NK-92 (cell line): ENCODE data around the gene COL5A1.
"Not testable (repeated sequence)": the region's sequence is repeated elsewhere in the genome, so short reads cannot be mapped to it uniquely, and the experiment has no call there.

Experiments used
- DNase-seq: peaks from one replicate; lab custom pipeline; 2025; ENCODE audit not compliant: unreplicated experiment; lab: John Stamatoyannopoulos, UW

COL5A1 gene

DNA sequence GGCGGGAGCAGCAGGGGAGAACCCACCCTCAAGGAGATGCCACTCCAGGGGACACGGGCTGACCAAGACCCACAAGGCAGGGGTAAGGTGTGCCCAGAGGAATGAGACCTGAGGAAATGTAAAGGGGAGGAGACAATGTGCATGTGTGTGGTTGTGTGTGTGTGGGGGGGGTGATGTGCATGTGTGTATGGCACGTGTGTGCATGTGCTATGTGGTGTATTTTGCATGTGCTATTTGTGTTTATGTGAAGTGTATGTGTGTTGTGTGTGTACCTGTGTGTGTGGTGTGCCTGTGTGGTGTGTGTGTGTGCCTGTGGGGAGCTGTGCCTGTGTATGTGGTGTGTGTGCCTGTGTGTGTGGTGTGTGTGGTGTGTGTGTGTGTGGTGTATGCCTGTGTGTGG is 205.5 kb downstream of the COL5A1 start:
- DNase-seq, result no peak

- no peak for DNase-seq
Observed at GRCh38 chr9:134847752-134848432, 206.3 kb downstream of the COL5A1 start.

GRCh38 chr9:134848504-134848903 is 206.9 kb downstream of the COL5A1 start:
- no peak for DNase-seq

- DNase-seq, result no peak
Observed at GRCh38 chr9:134850611-134851010, 209.0 kb downstream of the COL5A1 start.

DNA sequence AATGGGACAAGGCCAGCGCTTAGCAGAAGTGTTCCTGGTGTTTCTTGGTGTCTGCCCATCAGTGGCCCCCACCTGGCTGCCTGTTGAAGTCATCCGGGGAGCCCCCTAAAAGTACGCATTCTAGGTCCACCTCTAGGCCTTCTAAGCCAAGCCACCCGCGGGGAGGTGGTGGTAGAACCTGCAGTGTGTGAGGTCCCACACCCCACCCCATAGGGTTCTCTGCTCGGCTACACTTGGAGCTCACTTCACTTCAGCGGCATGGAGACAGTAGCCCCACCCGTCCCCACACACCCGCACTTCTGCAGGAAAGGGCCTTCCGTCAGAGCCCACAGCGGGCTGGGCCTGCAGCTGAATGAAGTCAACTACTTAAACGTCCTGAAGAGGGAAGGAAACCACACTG is 209.4 kb downstream of the COL5A1 start:
- DNase-seq, result no peak

DNA sequence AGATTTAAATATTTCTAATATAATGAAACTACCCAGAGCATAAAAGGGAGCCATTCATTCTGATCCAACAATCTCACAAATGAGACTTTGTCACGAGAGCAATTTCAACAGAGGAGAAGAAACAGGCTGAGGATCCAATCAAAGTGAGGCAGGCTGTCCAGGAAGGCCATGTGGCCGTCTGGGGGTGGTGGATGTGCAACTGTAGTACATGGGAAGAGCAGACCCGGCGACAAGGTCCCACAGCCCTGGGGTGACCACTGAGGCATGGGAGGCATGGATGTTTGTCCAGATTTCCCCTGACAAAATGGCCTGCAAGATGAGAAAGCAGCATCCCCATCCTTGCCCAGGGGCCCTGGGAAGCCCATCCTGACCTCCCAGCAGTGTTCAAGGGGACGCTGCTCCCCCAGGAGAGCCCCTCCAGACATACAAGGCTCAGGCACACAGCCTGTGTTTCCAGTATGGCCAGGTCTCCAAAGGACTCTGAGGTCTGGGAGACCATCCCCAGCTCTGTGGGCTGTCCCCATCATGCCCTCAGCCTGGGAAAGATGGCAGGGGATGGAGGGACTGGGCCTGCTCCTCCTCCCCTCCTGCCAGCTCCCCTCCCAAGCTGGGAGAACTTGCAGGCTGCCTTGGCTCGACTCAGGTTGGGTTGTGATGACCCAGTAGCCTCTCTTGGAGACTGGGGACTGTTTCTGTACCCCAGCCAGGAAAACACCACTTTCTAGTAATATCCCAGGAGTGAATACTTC is 211.5 kb downstream of the COL5A1 start:
- no peak for DNase-seq

DNA sequence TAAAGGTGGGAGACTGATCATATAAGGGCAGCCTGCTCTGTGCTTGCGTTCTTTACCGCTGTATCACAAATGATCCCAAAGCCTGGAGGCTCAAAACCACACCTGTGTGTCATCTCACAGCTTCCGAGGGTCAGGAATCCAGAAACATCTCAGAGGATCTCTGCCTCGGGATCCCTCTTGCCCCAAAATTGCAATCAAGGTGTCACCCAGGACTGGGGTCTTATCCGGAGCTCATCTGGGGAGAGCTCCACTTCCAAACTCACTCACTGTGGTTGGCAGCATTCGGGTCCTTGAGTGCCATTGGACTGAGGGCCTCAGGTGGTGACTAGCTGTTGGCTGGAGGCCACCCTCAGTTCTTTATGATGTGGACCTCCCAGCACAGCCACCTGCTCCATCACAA is 212.3 kb downstream of the COL5A1 start:
- DNase-seq, result no peak

GRCh38 chr9:134854541-134854981 is 213.0 kb downstream of the COL5A1 start:
- DNase-seq, result no peak

DNA sequence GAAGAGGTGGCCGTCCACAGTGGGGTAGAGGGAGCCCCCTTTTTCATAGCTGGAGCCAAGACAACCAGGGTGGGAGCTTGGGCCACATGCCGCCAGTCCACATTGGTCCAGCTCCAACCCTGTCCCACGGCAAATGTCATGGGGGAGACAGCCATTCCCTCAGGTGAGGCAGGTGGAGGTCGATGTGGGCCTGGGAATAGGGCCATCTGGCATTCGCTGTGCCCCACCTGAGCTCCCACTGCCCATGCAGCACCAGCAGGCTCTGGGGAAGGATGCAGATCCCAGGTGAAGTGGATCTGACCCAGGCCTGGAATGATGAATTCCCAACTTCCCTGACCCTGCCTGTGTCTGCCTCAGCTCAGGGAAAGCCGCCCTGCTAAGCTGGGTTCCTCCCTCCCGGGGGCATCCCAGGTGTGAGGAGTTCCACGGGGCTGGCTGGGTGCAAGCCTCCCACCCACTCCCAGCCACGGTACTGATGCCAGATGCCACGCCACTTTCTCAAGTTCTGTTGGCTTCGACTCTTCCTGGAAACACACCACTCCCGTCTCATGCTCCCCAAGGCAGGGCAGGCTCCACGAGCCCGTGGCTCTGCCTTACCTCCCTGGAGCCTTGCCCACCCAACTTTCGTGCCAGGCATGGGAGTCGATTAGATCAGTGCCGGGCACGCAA is 213.8 kb downstream of the COL5A1 start:
- DNase-seq, result no peak

DNA sequence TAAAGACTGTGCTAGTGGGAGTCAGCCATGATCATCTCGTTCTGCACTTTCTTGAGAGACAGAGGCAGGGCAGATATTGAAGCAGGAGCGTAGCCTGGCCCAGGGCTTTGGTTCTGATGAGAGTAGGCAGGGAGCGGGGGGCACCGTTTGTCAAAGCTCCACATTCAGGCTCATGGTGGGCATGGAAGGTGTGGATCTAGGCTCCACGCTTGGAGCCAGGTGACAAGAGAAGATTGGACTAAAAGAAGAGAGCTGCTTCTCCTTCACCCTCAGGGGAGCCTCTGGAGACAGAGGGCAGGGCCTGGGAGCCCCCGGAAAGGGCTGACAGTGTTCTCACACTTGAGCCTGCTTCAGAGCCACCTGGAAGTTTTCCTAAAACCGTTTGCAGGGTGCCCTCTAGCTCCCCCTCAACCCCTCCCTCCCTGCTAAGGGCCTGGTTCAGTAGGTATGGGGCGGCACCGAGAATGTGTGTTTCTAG is 214.3 kb downstream of the COL5A1 start:
- no peak for DNase-seq

- not testable (repeated sequence) for DNase-seq
Observed at GRCh38 chr9:134857451-134857850, 215.8 kb downstream of the COL5A1 start.

GRCh38 chr9:134858051-134858841 is 216.6 kb downstream of the COL5A1 start:
- no peak for DNase-seq

DNA sequence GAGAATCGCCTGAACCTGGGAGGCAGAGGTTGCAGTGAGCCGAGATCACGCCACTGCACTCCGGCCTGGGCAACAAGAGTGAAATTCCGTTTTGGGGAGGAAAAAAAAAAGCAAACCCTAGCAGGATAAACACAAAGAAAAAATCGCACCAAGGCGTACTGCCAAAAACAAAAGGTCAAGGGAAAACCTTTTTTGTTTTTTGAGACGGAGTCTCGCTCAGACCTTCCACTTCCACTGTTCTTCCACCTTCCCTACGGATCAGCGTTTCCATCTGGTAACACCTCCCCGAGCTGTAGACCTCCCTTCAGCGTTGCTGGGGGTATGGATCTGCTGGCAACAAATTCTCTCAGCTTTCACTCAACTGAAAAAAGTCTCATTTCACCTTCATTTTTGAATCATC is 218.9 kb downstream of the COL5A1 start:
- no peak for DNase-seq

DNA sequence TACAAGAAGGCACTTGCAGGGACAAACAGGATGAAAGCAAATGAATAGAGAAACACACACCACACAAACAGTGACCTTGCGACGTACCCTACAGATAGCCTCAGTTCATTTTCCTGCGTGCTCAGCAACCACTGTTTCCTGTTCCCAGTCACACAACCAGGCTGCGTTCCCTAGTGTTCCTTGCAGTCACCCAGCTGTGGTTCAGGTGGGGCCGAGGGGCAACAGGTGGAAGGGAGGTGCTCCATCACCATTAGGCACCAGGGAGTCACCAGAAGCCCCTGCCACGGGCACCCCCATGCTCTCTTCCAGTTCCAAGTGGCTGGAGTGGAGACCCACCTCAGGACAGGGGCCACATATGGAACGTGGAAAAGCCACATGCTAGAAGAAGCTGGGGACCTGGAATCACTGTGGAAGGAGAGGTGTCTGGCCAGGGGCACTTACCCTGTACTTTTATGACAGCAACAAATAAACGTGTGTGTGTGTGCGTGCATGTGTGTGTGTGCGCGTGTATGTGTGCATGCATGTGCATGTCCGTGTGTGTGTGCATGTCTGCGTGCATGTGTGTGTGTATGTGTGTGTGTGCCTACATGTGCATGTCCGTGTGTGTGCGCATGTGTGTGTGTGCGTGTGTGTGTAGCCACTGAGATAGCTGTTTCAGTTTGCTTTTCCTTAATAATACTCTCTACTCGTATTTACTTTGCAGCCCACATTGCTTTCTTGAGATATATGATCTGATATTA is 220.2 kb downstream of the COL5A1 start:
- no peak for DNase-seq

GRCh38 chr9:134863306-134863902 is 221.8 kb downstream of the COL5A1 start:
- no peak for DNase-seq

DNA sequence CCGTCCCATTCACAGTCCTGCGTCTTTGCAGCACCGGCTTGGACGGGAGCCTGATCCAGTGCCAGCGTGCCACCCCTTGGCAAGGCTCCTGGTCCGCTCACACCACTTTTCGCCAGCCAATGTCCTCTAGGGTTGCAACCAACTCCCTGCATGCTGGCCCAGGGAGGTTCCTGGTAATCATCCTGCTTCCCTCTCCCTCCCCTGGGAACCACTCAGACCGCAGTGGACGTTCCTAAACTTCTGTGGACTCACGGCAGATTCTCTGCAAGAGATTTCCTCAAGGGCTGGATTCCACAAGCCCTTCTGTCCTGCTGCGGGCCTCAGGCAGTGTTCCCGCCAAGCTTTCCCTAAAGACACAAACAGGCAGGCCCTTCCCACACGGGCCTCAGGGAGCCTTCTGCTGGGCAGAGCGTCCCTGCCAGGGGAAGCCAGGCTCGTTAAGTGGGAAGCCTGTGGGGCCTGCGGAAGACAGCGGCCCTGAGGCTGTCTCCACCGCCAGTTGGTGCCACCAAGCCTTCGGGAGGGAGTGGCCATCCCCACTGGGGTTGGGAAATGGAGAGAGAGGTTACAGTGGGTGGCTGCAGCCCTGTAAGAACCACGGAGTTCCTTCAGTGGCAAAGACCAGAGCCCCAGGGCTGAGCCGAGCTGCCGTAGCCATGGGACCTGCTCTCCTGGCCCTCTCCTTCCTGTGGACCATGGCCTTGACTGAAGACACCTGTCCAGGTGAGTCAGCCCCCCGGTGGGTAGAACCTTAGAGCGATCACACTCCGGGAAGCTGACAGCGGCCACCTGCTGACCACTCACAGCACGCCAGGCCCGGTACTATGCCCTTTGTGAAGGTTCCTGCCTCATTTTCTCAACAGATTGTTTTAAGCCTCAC is 222.6 kb downstream of the COL5A1 start:
- no peak for DNase-seq

DNA sequence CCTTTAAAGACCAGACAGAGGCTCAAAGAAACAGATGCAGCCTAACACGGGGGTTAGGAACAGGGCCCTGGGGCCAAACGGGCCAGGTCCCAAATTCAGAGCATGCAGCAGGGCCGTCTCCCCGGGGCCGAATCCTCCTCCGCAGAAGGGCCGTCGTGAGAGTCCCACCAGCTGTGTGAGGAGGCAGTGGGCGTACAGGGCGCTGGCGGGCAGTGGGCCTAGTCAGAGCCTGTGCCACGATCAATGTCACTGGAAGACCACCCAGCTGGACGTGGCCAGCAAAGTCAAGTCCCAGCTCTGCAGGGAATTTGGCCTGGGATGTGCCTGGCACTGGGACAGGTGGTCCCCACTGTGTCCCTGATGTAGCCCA is 223.2 kb downstream of the COL5A1 start:
- no peak for DNase-seq

DNA sequence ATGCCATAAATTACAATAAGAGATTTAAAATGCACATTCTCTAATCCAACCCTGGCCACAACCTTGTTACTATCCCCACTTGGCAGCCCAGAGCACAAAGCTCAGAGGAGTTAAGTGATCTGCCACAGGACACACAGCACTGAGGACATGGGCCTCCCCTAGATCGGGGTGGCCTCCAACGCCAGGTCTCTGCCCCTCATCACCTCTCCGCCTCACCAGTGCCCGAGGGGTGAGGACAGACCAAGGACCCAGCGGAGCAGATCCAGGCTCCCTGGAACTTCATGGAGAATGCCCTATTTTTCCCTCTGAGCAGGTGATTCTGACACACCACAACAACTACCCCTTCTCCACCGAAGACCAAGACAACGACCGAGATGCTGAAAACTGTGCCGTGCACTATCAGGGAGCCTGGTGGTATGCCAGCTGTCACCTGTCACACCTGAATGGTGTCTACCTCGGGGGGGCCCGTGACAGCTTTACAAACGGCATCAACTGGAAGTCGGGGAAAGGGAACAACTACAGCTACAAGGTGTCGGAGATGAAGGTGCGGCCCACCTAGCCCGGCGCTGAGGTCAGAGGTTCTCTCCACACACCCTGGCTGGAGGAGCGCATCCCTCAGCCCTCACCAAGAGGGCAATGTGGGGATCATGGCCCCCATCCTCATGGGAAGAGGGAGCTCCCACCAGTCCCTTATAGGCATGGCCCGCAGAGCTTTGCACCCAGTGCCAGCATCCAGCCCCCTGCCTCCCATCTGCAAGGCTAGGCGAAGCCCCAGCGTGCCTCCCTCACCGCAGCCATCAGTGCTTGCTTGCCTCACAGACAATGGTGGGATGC is 226.5 kb downstream of the COL5A1 start:
- no peak for DNase-seq
